Fibroblast of peridontal ligament (primary cell): ENCODE data around the gene RFNG.
A peak's percentile ranks its signal among the peaks of the same experiment; 100 is the strongest.
"Not testable (repeated sequence)": the region's sequence is repeated elsewhere in the genome, so short reads cannot be mapped to it uniquely, and the experiment has no call there.

Source experiments
- DNase-seq: peaks from one replicate; pipeline ENCODE4 v3.0.0-alpha.2; 2010; ENCODE audit errors: extremely low read depth

RFNG gene

GRCh38 chr17:82042649-82043048, 9.0 kb downstream of the RFNG start:
- DNase-seq, result no peak

GRCh38 chr17:82041144-82041814, 10.3 kb downstream of the RFNG start:
- no peak for DNase-seq

- DNase-seq, result no peak
Measured at GRCh38 chr17:82039695-82040299, 11.8 kb downstream of the RFNG start.

- DNase-seq, result not testable (repeated sequence)
Measured at GRCh38 chr17:82038796-82039409, 12.7 kb downstream of the RFNG start.

GRCh38 chr17:82037889-82038195, 13.8 kb downstream of the RFNG start:
- DNase-seq, result no peak

GRCh38 chr17:82037092-82037888, 14.3 kb downstream of the RFNG start, which contains the start of gene DCXR:
DCXR (minus strand) TSS chr17:82037697; CDS start chr17:82037682, 15 bp downstream.
- peak; percentile 87 for DNase-seq

- no peak for DNase-seq
Measured at GRCh38 chr17:82036634-82037091, 14.9 kb downstream of the RFNG start.

GRCh38 chr17:82035956-82036633, 15.5 kb downstream of the RFNG start:
- no peak for DNase-seq

GRCh38 chr17:82035488-82035887, 16.1 kb downstream of the RFNG start:
- no peak for DNase-seq

GRCh38 chr17:82034371-82035011, 17.1 kb downstream of the RFNG start:
- DNase-seq, result no peak

GRCh38 chr17:82033359-82034085, 18.1 kb downstream of the RFNG start:
- no peak for DNase-seq

GRCh38 chr17:82031885-82032627, 19.6 kb downstream of the RFNG start:
- no peak for DNase-seq

GRCh38 chr17:82031303-82031884, 20.2 kb downstream of the RFNG start, which contains the start of gene RAC3:
RAC3 (plus strand) TSS chr17:82031678; CDS start chr17:82031762, 84 bp downstream.
- no peak for DNase-seq

GRCh38 chr17:82030470-82031302, 20.9 kb downstream of the RFNG start:
- DNase-seq, result peak; percentile 75

- DNase-seq, result no peak
Measured at GRCh38 chr17:82029990-82030469, 21.6 kb downstream of the RFNG start.

- DNase-seq, result no peak
Measured at GRCh38 chr17:82029391-82029790, 22.2 kb downstream of the RFNG start.

GRCh38 chr17:82028966-82029365, 22.6 kb downstream of the RFNG start:
- no peak for DNase-seq

- no peak for DNase-seq
Measured at GRCh38 chr17:82028246-82028645, 23.4 kb downstream of the RFNG start.
